OCI-LY1 (cell line): ENCODE measurements around the gene LRMDA.

Source experiments
- EZH2 ChIP-seq: fragments of 200-600 bp; sonication (generic), shearing (Covaris generic); IDR thresholded peaks from 2 replicates; pipeline ENCODE4 v1.8.0; 2017; ENCODE audit warnings: borderline replicate concordance, mixed run types, mild to moderate bottlenecking, antibody characterized with exemption, low read length, moderate library complexity, mixed read lengths
- TF ChIP-seq, protein P1 (sequence below): fragments of 200-600 bp; sonication (generic), shearing (Covaris generic); IDR thresholded peaks from 2 replicates; pipeline ENCODE4 v1.5.1; 2017; ENCODE audit warnings: mild to moderate bottlenecking, antibody characterized with exemption, low read length, moderate library complexity, mixed read lengths

- TF ChIP-seq, protein P1, sequence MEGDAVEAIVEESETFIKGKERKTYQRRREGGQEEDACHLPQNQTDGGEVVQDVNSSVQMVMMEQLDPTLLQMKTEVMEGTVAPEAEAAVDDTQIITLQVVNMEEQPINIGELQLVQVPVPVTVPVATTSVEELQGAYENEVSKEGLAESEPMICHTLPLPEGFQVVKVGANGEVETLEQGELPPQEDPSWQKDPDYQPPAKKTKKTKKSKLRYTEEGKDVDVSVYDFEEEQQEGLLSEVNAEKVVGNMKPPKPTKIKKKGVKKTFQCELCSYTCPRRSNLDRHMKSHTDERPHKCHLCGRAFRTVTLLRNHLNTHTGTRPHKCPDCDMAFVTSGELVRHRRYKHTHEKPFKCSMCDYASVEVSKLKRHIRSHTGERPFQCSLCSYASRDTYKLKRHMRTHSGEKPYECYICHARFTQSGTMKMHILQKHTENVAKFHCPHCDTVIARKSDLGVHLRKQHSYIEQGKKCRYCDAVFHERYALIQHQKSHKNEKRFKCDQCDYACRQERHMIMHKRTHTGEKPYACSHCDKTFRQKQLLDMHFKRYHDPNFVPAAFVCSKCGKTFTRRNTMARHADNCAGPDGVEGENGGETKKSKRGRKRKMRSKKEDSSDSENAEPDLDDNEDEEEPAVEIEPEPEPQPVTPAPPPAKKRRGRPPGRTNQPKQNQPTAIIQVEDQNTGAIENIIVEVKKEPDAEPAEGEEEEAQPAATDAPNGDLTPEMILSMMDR, result no peak
- TF ChIP-seq EZH2, result no peak
Observed at GRCh38 chr10:76088008-76088407, 656.6 kb downstream of the LRMDA start.
